Posterior vena cava (tissue), 2 donors: ENCODE results near the gene TCAP. TPM values are rescaled to one million over a fixed set of nuclear protein-coding genes. Genes with fewer than 3 reads are reported as not detected.

Experiments used
- DNase-seq: peaks from one replicate; pipeline ENCODE4 v3.0.0-alpha.2; 2020; ENCODE audit warnings: low spot score
- intact Hi-C, 2 donors: fragments of 100-400 bp; cut with DNase I; formaldehyde crosslinking; loops; one replicate each; pipeline versions ENCODE4 v1.14.1 to v1.14.2; 2022 to 2023
- total RNA-seq, 2 donors: library from RNA; stranded (reverse); fragmentation: NEBNext Ultra II Directional; extraction: Animal tissue kit (Norgen Biotek cat#: 25700); gene quantifications; one replicate each; pipeline ENCODE4 v1.2.1, GENCODE V29; 2021
- donor health status: DM: yes; HTN: yes; CAD: no.
- donor health status: DM: yes; HTN: yes; CAD: no.

TCAP gene
- total RNA-seq, 2 donors from 2014 or later, result 0.81 to 1.0 TPM

DNA sequence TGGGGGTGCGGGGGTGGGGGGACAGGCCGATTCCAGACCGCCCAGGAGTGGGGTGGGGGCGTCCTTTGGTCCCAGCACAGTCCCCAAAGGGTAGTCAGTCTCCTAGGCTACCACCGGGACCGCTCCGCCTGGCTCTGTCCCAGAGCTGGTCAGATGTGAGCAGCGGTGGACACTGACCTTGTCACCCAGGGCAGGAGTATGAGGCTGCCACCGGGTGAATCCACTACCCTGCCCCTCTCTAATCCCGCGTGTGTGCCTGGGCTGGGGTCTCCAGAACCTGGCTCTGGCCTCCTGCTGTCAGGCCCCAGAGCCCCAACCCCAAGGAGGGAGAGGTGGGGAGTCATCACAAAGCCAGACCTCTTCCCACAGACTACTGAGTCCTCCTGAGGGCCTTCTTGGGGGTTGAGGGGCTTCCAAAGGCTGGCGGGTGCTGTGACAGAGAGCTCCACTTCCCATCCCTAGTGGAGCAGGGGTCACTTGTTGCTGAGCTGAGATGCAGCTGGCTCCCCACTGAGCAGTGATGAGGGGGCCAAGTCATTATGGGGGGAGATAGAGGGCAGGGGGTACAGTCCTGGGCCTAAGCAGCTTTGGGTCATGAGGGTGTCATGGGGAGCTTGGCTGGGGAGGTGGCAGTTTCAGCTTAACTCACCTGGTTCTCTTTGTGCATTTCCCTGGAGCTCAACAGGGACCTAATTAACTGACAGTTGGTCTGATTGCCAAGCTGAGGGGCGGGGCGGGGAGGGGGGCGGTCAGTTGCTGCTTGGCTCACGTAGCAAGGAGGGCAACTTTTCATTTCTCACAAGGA lies 37.2 kb upstream of the TCAP start:
- DNase-seq, result no peak
- intact Hi-C loops, result loop anchor here in 1 of 2 donors (5.0 kb wide), 1 partner anchor 76 kb away; no protein-coding TSS in a partner anchor

DNA sequence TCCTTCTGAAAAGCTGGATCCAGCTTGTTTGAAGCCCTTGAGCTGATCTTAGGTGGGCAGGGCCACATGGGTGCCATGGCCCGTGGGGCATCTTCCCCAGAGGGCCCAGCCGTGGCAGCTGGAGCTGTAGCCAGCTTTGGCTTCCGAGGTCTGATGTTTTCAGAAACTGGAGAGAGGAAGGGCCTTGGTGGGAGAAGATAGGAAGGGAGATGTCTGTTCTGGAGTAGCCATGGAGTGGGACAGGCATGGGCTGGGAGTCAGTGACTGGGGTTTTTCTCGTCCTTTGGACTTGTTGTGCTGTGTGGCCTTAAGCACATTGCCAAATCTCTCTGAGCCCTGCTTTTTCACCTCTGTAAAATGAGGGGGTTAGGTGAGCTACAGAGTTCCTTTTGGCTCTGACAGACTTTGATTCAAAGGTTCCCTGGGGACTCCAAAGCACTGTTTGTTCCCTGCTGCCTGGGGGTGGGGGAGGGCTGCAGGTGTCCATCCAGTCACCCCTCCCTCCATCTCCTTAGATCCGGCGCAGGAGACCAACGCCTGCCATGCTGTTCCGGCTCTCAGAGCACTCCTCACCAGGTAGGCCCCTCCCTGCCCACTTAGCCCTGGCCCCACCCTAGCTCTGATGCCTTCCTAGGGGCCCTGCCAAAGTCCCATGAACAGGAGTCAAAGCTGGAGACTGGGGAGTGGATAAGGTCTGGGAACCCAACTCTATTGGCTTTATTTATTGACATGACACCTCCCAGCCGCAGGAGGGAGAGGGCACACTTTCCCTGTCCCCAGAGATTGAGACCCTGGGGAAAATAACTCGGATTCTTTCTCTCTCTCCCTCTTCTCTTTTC lies 36.3 kb upstream of the TCAP start:
- no peak for DNase-seq
- intact Hi-C loops, result loop anchor here in 1 of 2 donors (5.0 kb wide), 1 partner anchor 77 kb away; no protein-coding TSS in a partner anchor

DNA sequence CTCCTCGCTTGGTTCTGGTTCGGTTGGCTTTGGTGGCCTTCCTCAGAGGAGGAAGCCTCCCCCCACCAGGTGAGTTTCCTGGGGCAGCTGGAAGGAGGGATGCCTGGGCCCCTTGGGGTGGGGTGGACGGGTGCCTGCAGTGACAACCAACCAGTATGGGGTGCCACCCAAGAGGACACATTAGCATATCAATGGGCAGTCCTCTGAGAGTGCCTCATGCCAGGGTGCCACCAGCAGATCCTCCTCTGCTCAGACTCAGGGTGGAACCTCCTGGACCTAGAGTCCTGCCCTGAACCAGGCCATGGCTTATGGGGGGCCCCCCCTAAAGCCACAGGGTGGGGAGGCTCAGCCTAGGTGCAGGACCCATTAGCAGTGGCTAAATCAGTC lies 35.7 kb upstream of the TCAP start:
- intact Hi-C loops, result loop anchor here in 1 of 2 donors (5.0 kb wide), 1 partner anchor 77 kb away; no protein-coding TSS in a partner anchor
- no peak for DNase-seq

DNA sequence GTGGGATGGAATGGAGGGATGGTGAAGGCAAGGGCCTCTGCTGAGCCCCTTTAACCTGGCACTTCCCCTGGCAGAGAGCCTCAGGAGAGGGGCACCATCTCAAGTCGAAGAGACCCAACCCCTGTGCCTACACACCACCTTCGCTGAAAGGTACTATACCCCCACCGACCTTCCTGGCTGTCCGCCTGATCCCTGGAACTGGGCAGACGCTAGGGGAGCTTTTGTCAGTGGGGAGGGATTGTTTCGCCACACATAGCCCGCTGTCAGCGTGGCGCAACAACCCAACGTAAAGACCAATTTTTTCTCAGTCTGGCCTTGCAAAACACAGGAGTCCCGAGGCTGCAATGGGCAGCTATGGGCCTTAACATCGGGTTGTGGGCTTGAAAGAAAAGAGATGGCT lies 35.3 kb upstream of the TCAP start:
- intact Hi-C loops, result loop anchor here in 1 of 2 donors (5.0 to 10.0 kb wide), 2 partner anchors 55 to 78 kb away; partner anchors contain the start of gene PGAP3
- DNase-seq, result no peak

DNA sequence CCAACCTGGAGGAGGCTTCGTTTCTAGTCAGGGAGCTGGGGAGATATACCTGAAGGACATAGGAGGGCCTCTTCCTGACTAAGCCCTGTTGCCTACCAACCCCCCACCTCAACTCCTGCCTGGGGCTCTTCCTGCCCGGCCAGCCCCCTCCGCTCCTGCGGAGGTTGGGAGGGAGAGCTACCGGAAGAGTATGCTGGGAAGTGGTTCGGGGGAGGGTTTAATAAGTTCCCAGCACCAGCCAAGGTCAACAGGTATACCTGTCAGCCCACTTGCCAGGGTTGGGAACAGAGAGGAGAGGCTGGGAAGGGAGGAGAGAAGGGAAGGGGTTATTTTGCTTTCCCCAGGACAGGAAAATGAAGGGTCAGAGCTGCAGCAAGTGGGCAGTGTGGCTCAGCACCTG lies 33.7 kb upstream of the TCAP start:
- intact Hi-C loops, result loop anchor here in 1 of 2 donors (10.0 kb wide), 1 partner anchor 53 kb away; the partner anchor contains the start of gene PGAP3
- no peak for DNase-seq

DNA sequence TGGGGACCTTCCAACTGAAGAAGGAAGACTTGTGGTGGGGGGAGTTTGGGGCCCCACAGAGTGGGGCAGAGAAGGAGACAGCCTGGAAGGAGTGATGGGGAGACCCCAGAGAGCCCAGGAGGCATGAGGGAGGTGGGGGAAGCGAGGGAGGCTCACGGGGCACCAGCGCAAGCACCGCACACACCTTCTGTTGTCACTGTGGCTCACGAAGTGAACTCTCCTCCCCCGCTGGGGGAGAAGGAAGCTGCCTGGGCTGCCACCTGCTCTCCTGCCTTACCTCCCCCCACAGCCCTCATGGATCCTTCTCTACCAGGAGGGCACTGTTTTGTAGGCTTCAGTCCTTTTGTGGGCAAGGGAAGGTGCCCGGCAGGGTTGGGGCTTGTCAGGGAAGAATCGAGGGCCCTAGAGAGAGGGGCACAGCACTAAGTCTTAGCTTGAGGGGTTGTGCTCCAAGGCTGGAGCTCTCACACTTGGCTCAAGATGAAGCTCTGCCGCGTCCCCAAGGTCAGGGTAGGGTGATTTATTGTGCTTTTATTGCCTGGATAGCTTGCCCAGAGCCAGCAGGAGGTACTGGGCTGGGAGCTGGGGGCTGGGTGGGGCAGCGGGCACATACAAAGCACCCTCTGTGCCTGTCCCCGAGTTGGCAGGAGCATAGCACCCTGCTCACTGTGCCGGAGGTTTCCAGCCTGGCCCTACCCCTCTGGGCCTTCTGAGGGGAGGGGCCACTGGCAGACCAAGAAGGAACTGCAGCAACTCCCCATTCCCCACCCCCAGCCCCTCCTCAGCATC lies 32.8 kb upstream of the TCAP start:
- intact Hi-C loops, result loop anchor here in 1 of 2 donors (10.0 kb wide), 1 partner anchor 52 kb away; the partner anchor contains the start of gene PGAP3
- no peak for DNase-seq

DNA sequence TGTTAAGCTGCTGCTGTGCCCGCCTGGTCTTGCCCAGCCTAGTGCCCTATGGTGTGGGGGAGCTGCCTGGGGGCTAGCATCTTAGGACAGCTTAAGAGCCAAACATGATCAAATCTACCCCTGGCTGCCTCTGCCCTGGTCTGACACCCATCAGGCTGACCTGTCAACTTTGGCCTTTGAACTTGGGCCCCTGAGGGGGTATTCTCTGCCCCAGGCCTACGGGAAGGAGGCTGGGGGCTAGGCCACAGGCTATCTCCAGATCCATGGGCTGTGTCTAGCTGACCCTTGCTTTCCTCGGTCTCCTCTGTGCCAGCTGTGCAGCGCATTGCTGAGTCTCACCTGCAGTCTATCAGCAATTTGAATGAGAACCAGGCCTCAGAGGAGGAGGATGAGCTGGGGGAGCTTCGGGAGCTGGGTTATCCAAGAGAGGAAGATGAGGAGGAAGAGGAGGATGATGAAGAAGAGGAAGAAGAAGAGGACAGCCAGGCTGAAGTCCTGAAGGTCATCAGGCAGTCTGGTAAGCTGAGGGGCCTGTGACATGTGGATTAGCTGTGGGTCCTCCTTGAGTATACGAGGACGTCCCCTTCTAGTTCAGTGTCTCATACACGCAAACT lies 31.5 kb upstream of the TCAP start:
- DNase-seq, result no peak
- intact Hi-C loops, result loop anchor here in 1 of 2 donors (10.0 kb wide), 1 partner anchor 51 kb away; the partner anchor contains the start of gene PGAP3

DNA sequence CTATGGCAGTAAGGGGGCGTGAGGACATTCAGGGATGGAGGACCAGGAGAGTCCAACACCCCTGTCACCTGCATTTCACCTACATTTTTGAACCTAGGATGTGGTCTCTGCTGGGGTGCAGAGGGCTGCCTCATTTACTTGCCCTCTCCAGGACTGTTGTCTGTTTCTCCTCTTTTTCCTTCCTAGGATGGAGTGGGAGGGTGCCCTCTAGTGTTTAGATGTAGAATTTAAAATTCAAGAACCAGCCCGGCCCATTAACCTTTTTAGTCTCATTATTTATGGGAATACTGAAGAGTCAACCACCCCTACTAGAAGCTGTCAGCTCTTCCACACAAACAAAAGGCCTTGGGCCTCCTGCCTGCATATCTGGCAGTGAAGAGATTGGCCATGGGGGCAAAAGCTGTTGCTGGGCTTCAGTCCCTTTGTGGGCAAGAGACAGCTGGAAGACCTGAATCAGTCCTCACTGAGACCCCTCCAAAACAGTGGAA lies 30.7 kb upstream of the TCAP start:
- DNase-seq, result no peak
- intact Hi-C loops, result loop anchor here in 1 of 2 donors (10.0 kb wide), 1 partner anchor 50 kb away; the partner anchor contains the start of gene PGAP3

DNA sequence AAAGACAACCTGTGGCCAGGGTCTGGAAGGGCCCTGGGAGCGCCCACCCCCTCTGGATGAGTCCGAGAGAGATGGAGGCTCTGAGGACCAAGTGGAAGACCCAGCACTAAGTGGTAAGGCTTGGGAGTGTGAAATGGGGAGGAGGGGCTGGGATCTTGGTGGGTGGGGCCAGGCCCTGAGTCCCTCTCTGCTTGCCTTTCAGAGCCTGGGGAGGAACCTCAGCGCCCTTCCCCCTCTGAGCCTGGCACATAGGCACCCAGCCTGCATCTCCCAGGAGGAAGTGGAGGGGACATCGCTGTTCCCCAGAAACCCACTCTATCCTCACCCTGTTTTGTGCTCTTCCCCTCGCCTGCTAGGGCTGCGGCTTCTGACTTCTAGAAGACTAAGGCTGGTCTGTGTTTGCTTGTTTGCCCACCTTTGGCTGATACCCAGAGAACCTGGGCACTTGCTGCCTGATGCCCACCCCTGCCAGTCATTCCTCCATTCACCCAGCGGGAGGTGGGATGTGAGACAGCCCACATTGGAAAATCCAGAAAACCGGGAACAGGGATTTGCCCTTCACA lies 29.5 kb upstream of the TCAP start:
- intact Hi-C loops, result loop anchor here in 1 of 2 donors (5.0 to 10.0 kb wide), 2 partner anchors 49 to 117 kb away; partner anchors contain the start of gene PGAP3
- no peak for DNase-seq

DNA sequence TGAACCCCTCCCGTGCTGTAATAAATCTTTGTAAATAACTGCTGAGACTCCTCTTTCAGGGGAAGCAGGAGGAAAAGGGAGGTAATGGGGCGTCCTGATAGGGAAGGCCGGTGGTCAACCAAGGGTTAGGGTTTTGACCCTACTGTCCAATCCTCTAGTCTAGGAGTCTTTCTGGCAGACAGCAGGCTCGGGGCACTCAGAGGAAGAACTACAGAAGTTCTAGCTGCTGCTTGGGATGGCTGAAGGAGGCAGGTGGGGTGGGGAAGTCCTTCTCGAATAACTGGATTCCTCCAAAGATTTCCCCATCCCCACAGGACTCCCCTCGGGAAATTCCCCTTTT lies 28.6 kb upstream of the TCAP start:
- no peak for DNase-seq
- intact Hi-C loops, result loop anchor here in 1 of 2 donors (5.0 to 10.0 kb wide), 2 partner anchors 48 to 116 kb away; partner anchors contain the start of gene PGAP3

DNA sequence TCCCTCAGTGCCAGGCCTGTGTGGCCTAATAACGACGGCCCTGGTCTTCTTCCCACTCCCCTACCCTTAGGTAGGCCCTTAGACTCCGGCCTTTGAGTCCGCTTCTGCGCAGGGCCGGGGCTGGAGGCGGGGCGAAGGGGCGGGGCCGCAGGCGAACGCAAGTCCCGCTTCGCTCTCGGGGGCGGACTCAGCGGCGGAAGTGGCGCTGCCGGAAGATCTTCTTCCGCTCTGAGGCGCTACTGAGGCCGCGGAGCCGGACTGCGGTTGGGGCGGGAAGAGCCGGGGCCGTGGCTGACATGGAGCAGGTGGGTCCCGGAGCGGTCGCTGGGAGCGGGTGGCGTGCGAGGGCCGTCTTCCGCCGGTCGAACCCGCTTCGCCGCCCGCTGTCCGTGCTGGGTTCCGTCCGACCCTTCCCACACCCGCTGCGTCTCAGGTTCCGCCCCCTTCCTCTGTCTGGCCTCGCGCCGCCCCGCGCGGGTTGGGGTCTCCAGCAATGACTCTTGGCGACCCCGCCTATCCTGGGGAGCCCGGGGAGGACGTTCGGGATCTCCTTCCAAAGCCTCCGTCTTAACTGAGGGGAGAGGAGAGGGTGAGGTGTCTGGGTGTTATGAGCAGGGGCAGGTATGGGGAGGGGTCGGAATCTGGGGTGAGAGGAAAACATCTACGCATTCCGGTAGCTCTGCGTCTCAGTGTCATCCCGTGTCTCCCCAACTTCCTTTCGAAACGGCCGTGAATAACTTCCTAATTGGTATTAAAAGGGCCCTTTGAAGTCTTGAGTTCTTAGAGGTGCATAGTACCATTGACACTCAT lies 28.0 kb upstream of the TCAP start, which contains the start of gene STARD3:
Gene STARD3, plus strand, starts transcription at position 218 of the 810 bp plus-strand sequence. CDS start 16,388 bp downstream, outside the sequence.
- intact Hi-C loops, result loop anchor here in 1 of 2 donors (5.0 to 10.0 kb wide), 2 partner anchors 48 to 115 kb away; partner anchors contain the start of gene PGAP3
- peak; percentile 98 for DNase-seq

DNA sequence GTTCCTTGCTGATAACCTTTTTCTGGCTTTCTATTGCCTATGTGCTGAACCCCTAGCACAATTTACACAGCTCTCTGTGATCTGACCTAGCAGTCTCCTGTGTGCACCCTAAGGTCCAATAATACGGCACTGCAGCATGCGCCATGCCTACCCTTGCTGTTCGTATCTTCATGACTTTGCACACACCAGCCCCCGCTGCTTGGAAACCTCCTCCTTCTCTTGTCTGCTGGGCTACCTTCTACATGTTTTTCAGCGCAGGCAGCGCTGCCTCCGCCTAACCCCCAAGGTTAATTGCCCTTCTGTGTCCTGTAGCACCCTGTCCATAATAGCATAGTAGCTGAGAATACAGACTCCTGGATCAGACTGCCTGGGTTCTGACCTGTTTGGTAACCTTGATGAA lies 26.8 kb upstream of the TCAP start:
- intact Hi-C loops, result loop anchor here in 1 of 2 donors (5.0 to 10.0 kb wide), 2 partner anchors 46 to 114 kb away; partner anchors contain the start of gene PGAP3
- no peak for DNase-seq

DNA sequence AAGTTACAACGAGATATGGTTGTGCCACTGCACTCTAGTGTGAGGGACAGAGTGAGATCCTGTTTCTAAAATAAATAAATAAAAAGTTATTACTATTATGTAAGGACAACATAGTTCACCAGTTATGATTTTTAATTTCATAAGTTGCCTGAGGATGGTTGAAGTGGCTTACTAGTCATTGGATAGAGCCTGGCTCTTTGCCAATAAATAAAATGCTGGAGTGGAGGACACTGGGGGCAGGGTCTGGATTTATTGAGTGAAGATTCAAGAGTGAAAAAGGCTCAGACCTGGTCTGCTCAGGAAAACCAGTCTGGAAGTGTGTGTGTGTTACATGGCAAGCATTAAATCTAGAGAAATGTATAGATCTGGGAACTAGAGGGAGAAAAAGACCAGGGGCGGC lies 26.1 kb upstream of the TCAP start:
- intact Hi-C loops, result loop anchor here in 1 of 2 donors (5.0 to 10.0 kb wide), 2 partner anchors 46 to 113 kb away; partner anchors contain the start of gene PGAP3
- DNase-seq, result no peak

DNA sequence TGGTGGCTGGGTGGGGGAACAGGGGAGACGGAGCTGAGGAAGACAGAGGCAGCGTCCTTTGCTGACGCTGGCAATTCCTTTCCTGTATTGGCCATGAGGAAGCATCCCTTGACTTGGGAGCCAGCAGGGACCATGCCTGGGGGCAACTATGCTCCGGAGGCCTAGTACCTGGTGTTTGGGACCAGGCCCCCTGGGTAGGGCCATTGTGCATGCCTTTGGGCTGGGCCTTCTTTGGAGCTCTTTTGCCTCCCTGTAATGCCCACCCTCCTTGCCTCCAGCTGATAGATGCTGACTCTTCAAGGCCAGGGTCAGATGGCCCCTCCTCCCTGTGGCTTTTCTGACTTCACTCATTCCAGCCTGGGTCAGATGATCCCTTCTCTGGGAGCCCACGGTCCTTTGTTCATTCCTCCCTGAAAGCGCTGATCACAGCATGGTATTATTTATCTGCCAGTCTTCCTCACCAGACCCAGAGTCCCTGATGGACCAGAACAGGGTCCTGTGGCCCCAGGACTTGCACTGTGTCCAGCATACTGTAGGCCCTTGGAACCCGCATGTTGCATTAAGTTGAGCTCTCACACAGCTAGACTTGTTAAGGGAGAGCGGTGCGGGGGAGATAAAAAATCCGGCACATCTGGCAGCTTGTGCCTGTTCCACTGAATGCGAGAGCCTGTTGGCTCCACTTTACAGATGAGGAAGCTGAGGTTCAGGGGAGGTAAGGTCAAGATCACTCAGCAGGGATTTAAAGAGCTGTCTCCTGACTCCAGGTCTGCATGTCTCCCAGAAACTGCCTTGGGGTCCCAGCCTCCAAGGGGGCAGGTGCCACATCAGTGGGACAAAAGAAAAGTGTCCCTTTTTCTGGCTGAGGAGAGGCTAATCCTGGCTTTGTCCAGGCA lies 25.3 kb upstream of the TCAP start:
- DNase-seq, result no peak
- intact Hi-C loops, result loop anchor here in 1 of 2 donors (5.0 to 10.0 kb wide), 2 partner anchors 45 to 112 kb away; partner anchors contain the start of gene PGAP3

DNA sequence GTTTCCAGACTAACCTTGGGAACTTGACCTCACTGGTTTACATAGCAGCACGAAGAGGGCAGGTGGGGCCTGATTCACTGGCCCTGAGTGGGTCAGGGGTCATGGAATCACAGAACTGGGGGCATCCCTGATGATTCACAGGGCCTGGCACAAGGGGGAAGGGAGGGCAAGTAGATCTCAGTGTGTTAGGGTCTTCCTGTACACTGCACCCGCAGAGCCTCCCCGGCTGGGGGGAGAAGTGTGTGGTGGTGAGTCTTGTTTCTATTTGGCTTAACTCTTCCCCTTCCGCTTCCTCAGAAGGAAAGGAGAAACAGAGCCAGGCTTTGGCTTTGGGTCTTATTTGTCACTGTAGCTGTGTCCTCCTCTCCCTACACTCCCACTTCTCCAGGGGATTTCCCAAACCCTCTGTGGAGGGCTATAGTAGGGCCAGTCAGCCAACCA lies 24.5 kb upstream of the TCAP start:
- DNase-seq, result no peak
- intact Hi-C loops, result no loop called here

DNA sequence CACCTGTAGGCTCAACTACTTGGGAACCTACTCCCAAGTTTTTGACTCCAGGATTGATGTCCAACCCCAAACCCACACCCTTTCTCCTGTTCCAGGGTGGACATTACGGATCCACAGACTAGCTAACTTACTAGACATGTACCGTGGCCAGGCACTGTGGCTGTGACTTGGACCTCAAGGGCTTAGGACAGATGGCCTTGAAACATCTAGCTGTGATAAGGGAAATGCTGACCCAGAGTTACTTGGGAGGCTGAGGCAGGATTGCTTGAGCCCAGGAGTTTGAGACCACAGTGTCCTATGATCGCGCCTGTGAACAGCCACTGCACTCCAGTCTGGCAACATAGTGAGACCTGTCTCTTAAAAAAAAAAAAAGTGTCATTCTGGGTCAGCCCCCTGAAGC lies 24.1 kb upstream of the TCAP start:
- DNase-seq, result no peak
- intact Hi-C loops, result no loop called here
